CD4-positive, alpha-beta T cell treated with Interferon gamma for 1 hour (primary cell): ENCODE measurements around the gene ASAP3.

ENCODE experiments used
- DNase-seq: peaks from one replicate; pipeline ENCODE4 v3.0.0-alpha.2; 2020

Gene ASAP3

GRCh38 chr1:23448846-23449245 is 35.1 kb downstream of the ASAP3 start:
- no peak for DNase-seq

- DNase-seq: no peak
Observed at GRCh38 chr1:23446661-23447310, 37.2 kb downstream of the ASAP3 start.

GRCh38 chr1:23444596-23445390 is 39.2 kb downstream of the ASAP3 start:
- DNase-seq: no peak

- DNase-seq: no peak
Observed at GRCh38 chr1:23444104-23444533, 39.9 kb downstream of the ASAP3 start.

- no peak for DNase-seq
Observed at GRCh38 chr1:23442751-23443150, 41.2 kb downstream of the ASAP3 start.

GRCh38 chr1:23441446-23442148 is 42.4 kb downstream of the ASAP3 start:
- DNase-seq: no peak

GRCh38 chr1:23438545-23438944 is 45.4 kb downstream of the ASAP3 start:
- no peak for DNase-seq

GRCh38 chr1:23437355-23437664 is 46.7 kb downstream of the ASAP3 start:
- DNase-seq: no peak

GRCh38 chr1:23436520-23437354 is 47.2 kb downstream of the ASAP3 start:
- DNase-seq: peak; percentile 44

GRCh38 chr1:23434260-23434775 is 49.7 kb downstream of the ASAP3 start:
- DNase-seq: no peak

GRCh38 chr1:23433122-23433521 is 50.9 kb downstream of the ASAP3 start:
- no peak for DNase-seq

- DNase-seq: no peak
Observed at GRCh38 chr1:23431431-23431830, 52.5 kb downstream of the ASAP3 start.

GRCh38 chr1:23430803-23431202 is 53.2 kb downstream of the ASAP3 start:
- no peak for DNase-seq

GRCh38 chr1:23428136-23428905 is 55.7 kb downstream of the ASAP3 start:
- no peak for DNase-seq

- DNase-seq: no peak
Observed at GRCh38 chr1:23427550-23427949, 56.4 kb downstream of the ASAP3 start.

- DNase-seq: no peak
Observed at GRCh38 chr1:23426828-23427227, 57.2 kb downstream of the ASAP3 start.

GRCh38 chr1:23425193-23425494 is 58.8 kb downstream of the ASAP3 start:
- no peak for DNase-seq

GRCh38 chr1:23424293-23425192 is 59.4 kb downstream of the ASAP3 start, which contains the start of gene TCEA3:
TSS of gene TCEA3 (minus strand) at chr1:23424748. CDS start at chr1:23424633, 115 bp downstream.
- DNase-seq: peak; percentile 19

GRCh38 chr1:23423415-23424292 is 60.3 kb downstream of the ASAP3 start:
- no peak for DNase-seq

GRCh38 chr1:23422941-23423340 is 61.0 kb downstream of the ASAP3 start:
- no peak for DNase-seq
